DND-41 (cell line): ENCODE measurements around the gene PCDH9.

Source experiments
- ATAC-seq: fragments of 200-7000 bp; cut with Tn5 transposase; 3 replicates; pipeline ENCODE4 v1.9.1; 2021; ENCODE audit warnings: low read depth; ENCODE audit not compliant: insufficient read depth
- DNase-seq: peaks from one replicate; pipeline ENCODE4 v3.0.0-alpha.2; 2020
- H2AFZ ChIP-seq: 2 replicates; pipeline ENCODE4 v1.6.0; 2012; ENCODE audit warnings: low read depth, low read length
- H3K27ac ChIP-seq: 2 replicates; pipeline ENCODE4 v1.5.1; 2012; ENCODE audit warnings: low read length, inconsistent platforms
- H3K27me3 ChIP-seq: fragments of 200-600 bp; sonication (generic); 2 replicates; pipeline ENCODE4 v1.6.0; 2012; ENCODE audit warnings: low read length, mild to moderate bottlenecking, inconsistent platforms; ENCODE audit not compliant: insufficient read depth, poor library complexity
- H3K36me3 ChIP-seq: 2 replicates; pipeline ENCODE4 v1.5.1; 2012; ENCODE audit warnings: low read length, inconsistent platforms; ENCODE audit not compliant: insufficient read depth
- H3K4me1 ChIP-seq: 2 replicates; pipeline ENCODE4 v1.5.1; 2012; ENCODE audit warnings: mild to moderate bottlenecking, low read length; ENCODE audit not compliant: insufficient read depth
- H3K4me2 ChIP-seq: 2 replicates; pipeline ENCODE4 v1.6.0; 2012; ENCODE audit warnings: mild to moderate bottlenecking, moderate library complexity, low read length, inconsistent platforms; ENCODE audit not compliant: insufficient read depth
- H3K4me3 ChIP-seq, 2 experiments: fragments of 200-600 bp in 1 of 2; shearing (Covaris generic) in 1 of 2; 2 replicates each; pipeline ENCODE4 v1.5.1; 2012 to 2016; ENCODE audit warnings: inconsistent platforms in 2 of 2, low read length in 2 of 2, mild to moderate bottlenecking in 2 of 2, low read depth in 1 of 2, moderate library complexity in 1 of 2
- H3K79me2 ChIP-seq: 2 replicates; pipeline ENCODE4 v1.6.0; 2012; ENCODE audit warnings: low read length, inconsistent platforms; ENCODE audit not compliant: insufficient read depth
- H3K9ac ChIP-seq: 2 replicates; pipeline ENCODE4 v1.6.0; 2012; ENCODE audit warnings: low read depth, mild to moderate bottlenecking, inconsistent platforms, low read length, moderate library complexity
- H3K9me3 ChIP-seq: 2 replicates; pipeline ENCODE4 v1.5.1; 2012; ENCODE audit warnings: low read length, moderate library complexity, mild to moderate bottlenecking, inconsistent platforms; ENCODE audit not compliant: insufficient read depth, severe bottlenecking
- H4K20me1 ChIP-seq: 2 replicates; pipeline ENCODE4 v1.6.0; 2012; ENCODE audit warnings: low read length; ENCODE audit not compliant: insufficient read depth
- CTCF ChIP-seq: IDR thresholded peaks from 2 replicates; pipeline ENCODE4 v1.5.1; 2012; ENCODE audit warnings: borderline replicate concordance, low read length, moderate library complexity, mild to moderate bottlenecking; ENCODE audit not compliant: poor library complexity, severe bottlenecking; ENCODE audit errors: extremely low read depth
- EZH2 ChIP-seq: IDR thresholded peaks from 3 replicates; pipeline ENCODE4 v1.6.1; 2012; ENCODE audit warnings: borderline replicate concordance, low read depth, mild to moderate bottlenecking, moderate library complexity, low read length, inconsistent platforms; ENCODE audit not compliant: severe bottlenecking

Gene PCDH9

GRCh38 chr13:66829803-66830202, 400.3 kb downstream of the PCDH9 start:
- ATAC-seq = no peak
- no peaks in the 10 kb centered on the region for H3K79me2 ChIP-seq
- no peaks in the 10 kb centered on the region for H3K27me3 ChIP-seq
- H3K4me3 ChIP-seq = no peak overlapping the region
- no peak overlapping the region for H3K9ac ChIP-seq
- no peak for TF ChIP-seq CTCF
- TF ChIP-seq EZH2 = no peak
- H3K27ac ChIP-seq = no peak overlapping the region
- no peaks in the 10 kb centered on the region for H3K9me3 ChIP-seq
- no peak for DNase-seq
- H2AFZ ChIP-seq = no peak overlapping the region
- H4K20me1 ChIP-seq = no peaks in the 10 kb centered on the region
- no peaks in the 10 kb centered on the region for H3K4me1 ChIP-seq
- H3K4me2 ChIP-seq = no peak overlapping the region
- H3K36me3 ChIP-seq = no peaks in the 10 kb centered on the region

- H3K27me3 ChIP-seq = no peaks in the 10 kb centered on the region
- no peaks in the 10 kb centered on the region for H3K36me3 ChIP-seq
- DNase-seq (no peak), ATAC-seq (no peak)
- no peaks in the 10 kb centered on the region for H3K79me2 ChIP-seq
- no peak overlapping the region for H3K4me2 ChIP-seq
- H3K4me1 ChIP-seq = no peaks in the 10 kb centered on the region
- no peak overlapping the region for H3K27ac ChIP-seq
- H4K20me1 ChIP-seq = no peaks in the 10 kb centered on the region
- H3K4me3 ChIP-seq = no peak overlapping the region
- no peak overlapping the region for H2AFZ ChIP-seq
- no peak overlapping the region for H3K9ac ChIP-seq
- no peaks in the 10 kb centered on the region for H3K9me3 ChIP-seq
- no peak for TF ChIP-seq CTCF
- no peak for TF ChIP-seq EZH2
Measured at GRCh38 chr13:66826398-66826797, 403.7 kb downstream of the PCDH9 start.

GRCh38 chr13:66821551-66821950, 408.6 kb downstream of the PCDH9 start:
- Histone ChIP-seq H2AFZ (no peak overlapping the region), H3K36me3 (no peaks in the 10 kb centered on the region), H3K79me2 (no peaks in the 10 kb centered on the region), H3K4me1 (no peaks in the 10 kb centered on the region), H3K4me2 (no peak overlapping the region), H3K9ac (no peak overlapping the region), H4K20me1 (no peaks in the 10 kb centered on the region), H3K4me3 (no peak overlapping the region), H3K9me3 (no peaks in the 10 kb centered on the region), H3K27me3 (no peaks in the 10 kb centered on the region), H3K27ac (no peak overlapping the region)
- ATAC-seq (no peak), DNase-seq (no peak)
- TF ChIP-seq CTCF (no peak), EZH2 (no peak)

- TF ChIP-seq EZH2 (no peak), CTCF (no peak)
- no peak overlapping the region for H3K4me3 ChIP-seq
- no peak for DNase-seq
- no peak overlapping the region for H3K27ac ChIP-seq
- H3K9me3 ChIP-seq = no peaks in the 10 kb centered on the region
- no peak overlapping the region for H2AFZ ChIP-seq
- H3K4me2 ChIP-seq = no peak overlapping the region
- H3K36me3 ChIP-seq = no peaks in the 10 kb centered on the region
- H3K4me1 ChIP-seq = no peaks in the 10 kb centered on the region
- no peak for ATAC-seq
- no peaks in the 10 kb centered on the region for H3K27me3 ChIP-seq
- no peaks in the 10 kb centered on the region for H4K20me1 ChIP-seq
- no peaks in the 10 kb centered on the region for H3K79me2 ChIP-seq
- no peak overlapping the region for H3K9ac ChIP-seq
Measured at GRCh38 chr13:66811455-66811854, 418.7 kb downstream of the PCDH9 start.
